ENCODE results near the gene HOXC13.
A peak's percentile ranks its signal among the peaks of the same experiment; 100 is the strongest.

The HOXC13 gene

GRCh38 chr12:53963005-53963404 lies 24.4 kb downstream of the HOXC13 start:
- H3K14ac ChIP-seq (ENCODE audit: low read length), result no peak overlapping the region
- H3K9me3 ChIP-seq (replicated peaks in 1 of 2; ENCODE audit: control insufficient read depth in 2 of 2, insufficient read depth in 1 of 2, low read depth in 1 of 2, low read length in 2 of 2), result peaks cover 0 to 5% of the 10 kb centered on the region in 2 donors
- H3K9ac ChIP-seq (ENCODE audit: low read depth, low read length, poor library complexity), result no peak overlapping the region
- H3K4ac ChIP-seq (ENCODE audit: low read length), result no peak overlapping the region
- no peak overlapping the region for H3K4me2 ChIP-seq (ENCODE audit: insufficient read depth, low read length, poor library complexity, severe bottlenecking)
- H3K4me1 ChIP-seq (ENCODE audit: control insufficient read depth in 2 of 2, insufficient read depth in 1 of 2, low read depth in 1 of 2, low read length in 2 of 2), result no peaks in the 10 kb centered on the region
- H2BK15ac ChIP-seq (ENCODE audit: low read length), result no peak overlapping the region
- H2AK5ac ChIP-seq (ENCODE audit: low read depth, low read length), result no peak overlapping the region
- H2AFZ ChIP-seq (ENCODE audit: low read length), result no peak overlapping the region
- no peak overlapping the region for H3K23ac ChIP-seq (ENCODE audit: low read depth, low read length, poor library complexity)
- H4K91ac ChIP-seq (ENCODE audit: low read depth, low read length, poor library complexity), result no peak overlapping the region
- no CpG with 5 or more reads among the region's 7 CpGs for WGBS, 2 donors (ENCODE audit: extremely low coverage in 2 of 2, insufficient read length in 2 of 2, insufficient replicate concordance in 1 of 2)
- no peak for DNase-seq (ENCODE audit: low spot score)
- H3K27me3 ChIP-seq (ENCODE audit: control insufficient read depth in 3 of 3, insufficient read depth in 3 of 3, low read depth in 1 of 3, low read length in 3 of 3), result peaks cover 60 to 100% (median 97%) of the 10 kb centered on the region in 3 experiments
- no peak overlapping the region for H3K27ac ChIP-seq (replicated peaks; ENCODE audit: low read length)
- no peak overlapping the region for H4K8ac ChIP-seq (ENCODE audit: low read depth, low read length)
- H2BK12ac ChIP-seq (ENCODE audit: low read length), result no peak overlapping the region
- no peak overlapping the region for H2BK5ac ChIP-seq (ENCODE audit: low read length)
- no peaks in the 10 kb centered on the region for H3K36me3 ChIP-seq (replicated peaks in 1 of 2; ENCODE audit: control insufficient read depth in 2 of 2, insufficient read depth in 2 of 2, low read length in 2 of 2)
- H3K4me3 ChIP-seq (ENCODE audit: low read length in 2 of 2), result no peak overlapping the region
- H3K18ac ChIP-seq (ENCODE audit: low read length), result no peak overlapping the region
- H3K79me1 ChIP-seq (ENCODE audit: low read depth, low read length), result no peaks in the 10 kb centered on the region
- H2BK120ac ChIP-seq (ENCODE audit: low read depth, low read length), result no peak overlapping the region

- H3K4me1 ChIP-seq (ENCODE audit: control insufficient read depth in 2 of 2, insufficient read depth in 1 of 2, low read depth in 1 of 2, low read length in 2 of 2), result no peaks in the 10 kb centered on the region
- H3K79me1 ChIP-seq (ENCODE audit: low read depth, low read length), result no peaks in the 10 kb centered on the region
- no peak overlapping the region for H3K18ac ChIP-seq (ENCODE audit: low read length)
- peak overlapping the region; percentile 76 for H3K23ac ChIP-seq (ENCODE audit: low read depth, low read length, poor library complexity)
- H3K4me2 ChIP-seq (ENCODE audit: insufficient read depth, low read length, poor library complexity, severe bottlenecking), result no peak overlapping the region
- H3K4me3 ChIP-seq (ENCODE audit: low read length in 2 of 2), result no peak overlapping the region
- no peaks in the 10 kb centered on the region for H3K36me3 ChIP-seq (replicated peaks in 1 of 2; ENCODE audit: control insufficient read depth in 2 of 2, insufficient read depth in 2 of 2, low read length in 2 of 2)
- no peak overlapping the region for H2BK120ac ChIP-seq (ENCODE audit: low read depth, low read length)
- H2AK5ac ChIP-seq (ENCODE audit: low read depth, low read length), result no peak overlapping the region
- WGBS, 2 donors (ENCODE audit: extremely low coverage in 2 of 2, insufficient read length in 2 of 2, insufficient replicate concordance in 1 of 2), result no CpG with 5 or more reads among the region's 38 CpGs
- H3K27me3 ChIP-seq (ENCODE audit: control insufficient read depth in 3 of 3, insufficient read depth in 3 of 3, low read depth in 1 of 3, low read length in 3 of 3), result peaks cover 62 to 100% (median 97%) of the 10 kb centered on the region in 3 experiments
- H3K9me3 ChIP-seq (replicated peaks in 1 of 2; ENCODE audit: control insufficient read depth in 2 of 2, insufficient read depth in 1 of 2, low read depth in 1 of 2, low read length in 2 of 2), result peaks cover 0 to 6% of the 10 kb centered on the region in 2 donors
- no peak overlapping the region for H3K14ac ChIP-seq (ENCODE audit: low read length)
- no peak overlapping the region for H3K4ac ChIP-seq (ENCODE audit: low read length)
- H3K9ac ChIP-seq (ENCODE audit: low read depth, low read length, poor library complexity), result no peak overlapping the region
- H2BK5ac ChIP-seq (ENCODE audit: low read length), result no peak overlapping the region
- DNase-seq (ENCODE audit: low spot score), result no peak
- no peak overlapping the region for H4K91ac ChIP-seq (ENCODE audit: low read depth, low read length, poor library complexity)
- H4K8ac ChIP-seq (ENCODE audit: low read depth, low read length), result no peak overlapping the region
- H2BK12ac ChIP-seq (ENCODE audit: low read length), result no peak overlapping the region
- H2AFZ ChIP-seq (ENCODE audit: low read length), result no peak overlapping the region
- no peak overlapping the region for H2BK15ac ChIP-seq (ENCODE audit: low read length)
- no peak overlapping the region for H3K27ac ChIP-seq (replicated peaks; ENCODE audit: low read length)
These were observed 25.0 kb downstream of the HOXC13 start for GRCh38 chr12:53963434-53964314.

GRCh38 chr12:53964315-53964713 lies 25.7 kb downstream of the HOXC13 start:
- H3K4ac ChIP-seq (ENCODE audit: low read length), result no peak overlapping the region
- no peak overlapping the region for H3K18ac ChIP-seq (ENCODE audit: low read length)
- H3K14ac ChIP-seq (ENCODE audit: low read length), result no peak overlapping the region
- no peak overlapping the region for H3K4me3 ChIP-seq (ENCODE audit: low read length in 2 of 2)
- H3K4me2 ChIP-seq (ENCODE audit: insufficient read depth, low read length, poor library complexity, severe bottlenecking), result no peak overlapping the region
- no peak overlapping the region for H2BK15ac ChIP-seq (ENCODE audit: low read length)
- H3K79me1 ChIP-seq (ENCODE audit: low read depth, low read length), result no peaks in the 10 kb centered on the region
- no peak overlapping the region for H3K23ac ChIP-seq (ENCODE audit: low read depth, low read length, poor library complexity)
- peaks cover 0 to 5% of the 10 kb centered on the region in 2 donors for H3K9me3 ChIP-seq (replicated peaks in 1 of 2; ENCODE audit: control insufficient read depth in 2 of 2, insufficient read depth in 1 of 2, low read depth in 1 of 2, low read length in 2 of 2)
- H2BK120ac ChIP-seq (ENCODE audit: low read depth, low read length), result no peak overlapping the region
- no peak overlapping the region for H3K9ac ChIP-seq (ENCODE audit: low read depth, low read length, poor library complexity)
- H3K4me1 ChIP-seq (ENCODE audit: control insufficient read depth in 2 of 2, insufficient read depth in 1 of 2, low read depth in 1 of 2, low read length in 2 of 2), result no peaks in the 10 kb centered on the region
- no peak overlapping the region for H2BK5ac ChIP-seq (ENCODE audit: low read length)
- H2AK5ac ChIP-seq (ENCODE audit: low read depth, low read length), result no peak overlapping the region
- WGBS, 2 donors (ENCODE audit: extremely low coverage in 2 of 2, insufficient read length in 2 of 2, insufficient replicate concordance in 1 of 2), result no CpG with 5 or more reads among the region's 2 CpGs
- H2AFZ ChIP-seq (ENCODE audit: low read length), result no peak overlapping the region
- H2BK12ac ChIP-seq (ENCODE audit: low read length), result no peak overlapping the region
- no peak overlapping the region for H3K27ac ChIP-seq (replicated peaks; ENCODE audit: low read length)
- no peak overlapping the region for H4K91ac ChIP-seq (ENCODE audit: low read depth, low read length, poor library complexity)
- no peak overlapping the region for H4K8ac ChIP-seq (ENCODE audit: low read depth, low read length)
- H3K27me3 ChIP-seq (ENCODE audit: control insufficient read depth in 3 of 3, insufficient read depth in 3 of 3, low read depth in 1 of 3, low read length in 3 of 3), result peaks cover 65 to 100% (median 99%) of the 10 kb centered on the region in 3 experiments
- no peak for DNase-seq (ENCODE audit: low spot score)
- no peaks in the 10 kb centered on the region for H3K36me3 ChIP-seq (replicated peaks in 1 of 2; ENCODE audit: control insufficient read depth in 2 of 2, insufficient read depth in 2 of 2, low read length in 2 of 2)

GRCh38 chr12:53965281-53966084 lies 26.9 kb downstream of the HOXC13 start:
- Histone ChIP-seq H2BK15ac (ENCODE audit: low read length) (no peak overlapping the region), H3K18ac (ENCODE audit: low read length) (no peak overlapping the region), H4K8ac (ENCODE audit: low read depth, low read length) (no peak overlapping the region), H3K4me2 (ENCODE audit: insufficient read depth, low read length, poor library complexity, severe bottlenecking) (no peak overlapping the region), H2BK12ac (ENCODE audit: low read length) (no peak overlapping the region), H2AK5ac (ENCODE audit: low read depth, low read length) (no peak overlapping the region), H2AFZ (ENCODE audit: low read length) (no peak overlapping the region), H2BK120ac (ENCODE audit: low read depth, low read length) (no peak overlapping the region), H4K91ac (ENCODE audit: low read depth, low read length, poor library complexity) (no peak overlapping the region), H3K4me3 (ENCODE audit: low read length in 2 of 2) (no peak overlapping the region), H3K27me3 (ENCODE audit: control insufficient read depth in 3 of 3, insufficient read depth in 3 of 3, low read depth in 1 of 3, low read length in 3 of 3) (peaks cover 63 to 100% (median 99%) of the 10 kb centered on the region in 3 experiments), H3K9me3 (replicated peaks in 1 of 2; ENCODE audit: control insufficient read depth in 2 of 2, insufficient read depth in 1 of 2, low read depth in 1 of 2, low read length in 2 of 2) (peaks cover 0 to 3% of the 10 kb centered on the region in 2 donors), H3K23ac (ENCODE audit: low read depth, low read length, poor library complexity) (no peak overlapping the region), H2BK5ac (ENCODE audit: low read length) (no peak overlapping the region), H3K79me1 (ENCODE audit: low read depth, low read length) (no peaks in the 10 kb centered on the region), H3K14ac (ENCODE audit: low read length) (no peak overlapping the region), H3K4ac (ENCODE audit: low read length) (no peak overlapping the region), H3K36me3 (replicated peaks in 1 of 2; ENCODE audit: control insufficient read depth in 2 of 2, insufficient read depth in 2 of 2, low read length in 2 of 2) (no peaks in the 10 kb centered on the region), H3K27ac (replicated peaks; ENCODE audit: low read length) (no peak overlapping the region), H3K9ac (ENCODE audit: low read depth, low read length, poor library complexity) (no peak overlapping the region), H3K4me1 (ENCODE audit: control insufficient read depth in 2 of 2, insufficient read depth in 1 of 2, low read depth in 1 of 2, low read length in 2 of 2) (no peaks in the 10 kb centered on the region)
- DNase-seq (ENCODE audit: low spot score), result no peak
- no CpG with 5 or more reads among the region's 18 CpGs for WGBS, 2 donors (ENCODE audit: extremely low coverage in 2 of 2, insufficient read length in 2 of 2, insufficient replicate concordance in 1 of 2)
